Sigmoid colon (tissue), 7 donors: ENCODE measurements around the gene MYO1G. TPM values are rescaled to one million over a fixed set of nuclear protein-coding genes. Genes with fewer than 3 reads are reported as not detected.

Experiments used
- DNase-seq: peaks from one replicate; pipeline ENCODE4 v3.0.0-alpha.2; 2019
- H3K27ac ChIP-seq, 4 donors: fragments of 200-600 bp; sonication (generic); one replicate each; pipeline ENCODE4 v1.5.1; 2016 to 2019; ENCODE audit warnings: mild to moderate bottlenecking in 1 of 4
- H3K27me3 ChIP-seq, 3 donors: fragments of 200-600 bp; sonication (generic); one replicate each; pipeline ENCODE4 v1.5.1; 2019; ENCODE audit warnings: mild to moderate bottlenecking in 1 of 3
- H3K36me3 ChIP-seq, 4 donors: fragments of 200-600 bp; sonication (generic); one replicate each; pipeline ENCODE4 v1.5.1; 2016 to 2019
- H3K4me1 ChIP-seq, 4 donors: fragments of 200-600 bp; sonication (generic); one replicate each; pipeline ENCODE4 v1.5.1; 2017 to 2019
- H3K4me3 ChIP-seq, 4 donors: fragments of 200-600 bp; sonication (generic); one replicate each; pipeline ENCODE4 v1.5.1; 2017 to 2019; ENCODE audit warnings: mild to moderate bottlenecking in 2 of 4, moderate library complexity in 1 of 4
- H3K9me3 ChIP-seq, 4 donors: fragments of 200-600 bp in 3 of 4; sonication (generic) in 3 of 4; one replicate each; pipeline versions ENCODE4 v1.5.1 to v1.6.1; 2013 to 2019
- CTCF ChIP-seq, 4 experiments: fragments of 450-650 bp in 3 of 4; fragments of 200-600 bp in 1 of 4; IDR thresholded peaks; one replicate each; pipeline ENCODE4 v1.5.1; 2016 to 2019; ENCODE audit warnings: antibody characterized with exemption in 4 of 4, mild to moderate bottlenecking in 3 of 4, moderate library complexity in 2 of 4
- EP300 ChIP-seq, 4 donors: sonication (generic); formaldehyde crosslinking; IDR thresholded peaks; one replicate each; pipeline ENCODE4 v1.6.1; 2017; ENCODE audit warnings: antibody characterized with exemption in 4 of 4
- POLR2A ChIP-seq, 2 donors: fragments of 450-650 bp; IDR thresholded peaks; one replicate each; pipeline ENCODE4 v1.6.1; 2016; ENCODE audit warnings: antibody characterized with exemption in 2 of 2, mild to moderate bottlenecking in 2 of 2, moderate library complexity in 2 of 2
- POLR2AphosphoS5 ChIP-seq, 4 donors: sonication (generic); formaldehyde crosslinking; IDR thresholded peaks; one replicate each; pipeline ENCODE4 v1.6.1; 2017; ENCODE audit warnings: antibody characterized with exemption in 4 of 4
- WGBS, 2 donors: extraction: QIAGEN DNeasy Blood & Tissue Kit; methylation state at CpG; one replicate each; pipeline ENCODE4 v1.1.7; 2013; 5-methylcytosine and 5-hydroxymethylcytosine counted together
- intact Hi-C: fragments of 100-400 bp; cut with DNase I; formaldehyde crosslinking; loops from one replicate; pipeline ENCODE4 v1.15.1; 2023
- polyA plus RNA-seq, 3 donors: library from polyadenylated mRNA; stranded (reverse); fragments of 200-250 nt; gene quantifications; one replicate each; pipeline ENCODE4 v1.2.3, GENCODE V29; 2013
- total RNA-seq, 4 donors: library from RNA; depleted of rRNA; stranded (reverse); fragments of >200 nt; gene quantifications; one replicate each; pipeline ENCODE4 v1.1.0, GENCODE V29; 2016
- donor health status: healthy with polysubstance abuse.
- donor health status: Bipolar disorder and iron deficiency.
- donor health status: healthy.

MYO1G gene
- total and polyA plus RNA-seq, 7 donors, result 1.1 to 19.5 (median 2.4) TPM

GRCh38 chr7:44964384-44964830 is 14.4 kb downstream of the MYO1G start:
- TF ChIP-seq CTCF (IDR thresholded peaks at IDR 0.05) (no peak), POLR2AphosphoS5 (IDR thresholded peaks at IDR 0.05) (no peak), POLR2A (IDR thresholded peaks at IDR 0.05) (no peak), EP300 (IDR thresholded peaks at IDR 0.05) (no peak)
- intact Hi-C loops, result no loop called here
- WGBS, 2 donors, result 78 to 86% methylated on average over 7 of the region's 7 CpGs

DNA sequence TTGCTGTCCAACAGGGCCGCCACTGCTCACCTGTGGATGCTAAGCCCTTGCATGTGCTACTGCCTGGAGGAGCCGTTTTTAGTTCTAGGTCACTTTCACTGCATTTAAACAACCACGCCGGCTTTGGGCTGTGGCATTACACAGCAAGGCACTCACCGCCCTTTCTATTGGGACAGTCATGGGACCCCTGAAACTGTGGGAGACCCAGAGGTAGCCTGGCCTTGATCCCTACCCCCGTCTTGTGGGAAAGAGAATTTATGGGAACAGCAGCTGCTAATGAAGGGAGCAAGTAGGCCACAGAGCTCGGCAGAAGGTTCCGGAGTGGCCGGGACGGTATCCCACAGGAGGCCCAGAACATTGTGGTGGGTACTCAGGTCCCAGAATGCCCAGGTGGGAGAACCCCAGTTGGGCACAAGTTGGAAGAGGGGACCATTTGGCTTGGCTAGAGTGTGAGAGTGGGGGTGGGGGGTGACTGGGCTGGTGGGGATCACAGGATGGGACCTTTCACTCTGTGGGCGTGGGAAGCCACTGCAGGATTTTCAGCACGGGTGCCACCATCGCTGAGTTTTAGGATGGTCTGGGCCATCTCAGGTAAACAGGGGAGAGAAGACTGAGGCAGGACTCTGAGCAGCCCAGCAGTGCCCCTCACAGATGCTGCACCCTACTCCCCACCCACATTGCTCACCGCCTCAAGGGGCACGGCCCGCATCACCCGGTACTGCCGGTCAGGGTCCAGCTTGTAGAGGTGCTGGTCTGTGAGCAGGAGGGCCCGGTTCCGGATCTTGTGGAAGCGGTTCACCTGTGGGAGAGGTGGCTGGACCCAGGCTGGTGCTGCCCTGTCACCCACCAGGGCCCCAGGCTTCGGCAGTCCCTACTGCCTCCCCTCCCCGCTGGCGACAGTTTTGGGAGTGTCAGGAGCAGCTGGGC is 15.2 kb downstream of the MYO1G start:
- intact Hi-C loops, result no loop called here
- H3K9me3 ChIP-seq, result no peaks in the 10 kb centered on the region
- H3K36me3 ChIP-seq, result no peaks in the 10 kb centered on the region
- TF ChIP-seq POLR2AphosphoS5 (IDR thresholded peaks at IDR 0.05) (no peak), POLR2A (IDR thresholded peaks at IDR 0.05) (no peak), EP300 (IDR thresholded peaks at IDR 0.05) (no peak), CTCF (IDR thresholded peaks at IDR 0.05) (no peak)
- H3K4me1 ChIP-seq, result peaks cover 0 to 15% (median 12%) of the 10 kb centered on the region in 4 donors
- peak overlapping the region in 2 of 4 donors; percentile 49 to 53 for H3K4me3 ChIP-seq
- no peak for DNase-seq
- WGBS, 2 donors, result 88 to 92% methylated on average over 24 of the region's 24 CpGs
- peaks cover 0 to 23% (median 0%) of the 10 kb centered on the region in 3 donors for H3K27me3 ChIP-seq
- H3K27ac ChIP-seq, result no peak overlapping the region

More at GRCh38 chr7:44964384-44964830, 14.4 kb downstream of the MYO1G start:
- no peaks in the 10 kb centered on the region for H3K36me3 ChIP-seq
- no peak overlapping the region for H3K27ac ChIP-seq
- DNase-seq, result no peak
- H3K27me3 ChIP-seq, result peaks cover 0 to 23% (median 0%) of the 10 kb centered on the region in 3 donors
- no peaks in the 10 kb centered on the region for H3K9me3 ChIP-seq
- H3K4me1 ChIP-seq, result peaks cover 0 to 15% (median 12%) of the 10 kb centered on the region in 4 donors
- H3K4me3 ChIP-seq, result no peak overlapping the region

GRCh38 chr7:44962483-44963251 is 16.1 kb downstream of the MYO1G start:
- Histone ChIP-seq H3K4me3 (peak overlapping the region; percentile 14 to 53 (median 47)), H3K9me3 (no peaks in the 10 kb centered on the region), H3K36me3 (no peaks in the 10 kb centered on the region), H3K4me1 (peaks cover 0 to 15% (median 12%) of the 10 kb centered on the region in 4 donors), H3K27me3 (peaks cover 0 to 23% (median 0%) of the 10 kb centered on the region in 3 donors), H3K27ac (no peak overlapping the region)
- WGBS, 2 donors, result 10 to 50% methylated on average over 76 of the region's 76 CpGs
- TF ChIP-seq EP300 (IDR thresholded peaks at IDR 0.05) (no peak), POLR2A (IDR thresholded peaks at IDR 0.05) (no peak), CTCF (IDR thresholded peaks at IDR 0.05) (no peak), POLR2AphosphoS5 (IDR thresholded peaks at IDR 0.05) (no peak)
- intact Hi-C loops, result no loop called here
- no peak for DNase-seq

DNA sequence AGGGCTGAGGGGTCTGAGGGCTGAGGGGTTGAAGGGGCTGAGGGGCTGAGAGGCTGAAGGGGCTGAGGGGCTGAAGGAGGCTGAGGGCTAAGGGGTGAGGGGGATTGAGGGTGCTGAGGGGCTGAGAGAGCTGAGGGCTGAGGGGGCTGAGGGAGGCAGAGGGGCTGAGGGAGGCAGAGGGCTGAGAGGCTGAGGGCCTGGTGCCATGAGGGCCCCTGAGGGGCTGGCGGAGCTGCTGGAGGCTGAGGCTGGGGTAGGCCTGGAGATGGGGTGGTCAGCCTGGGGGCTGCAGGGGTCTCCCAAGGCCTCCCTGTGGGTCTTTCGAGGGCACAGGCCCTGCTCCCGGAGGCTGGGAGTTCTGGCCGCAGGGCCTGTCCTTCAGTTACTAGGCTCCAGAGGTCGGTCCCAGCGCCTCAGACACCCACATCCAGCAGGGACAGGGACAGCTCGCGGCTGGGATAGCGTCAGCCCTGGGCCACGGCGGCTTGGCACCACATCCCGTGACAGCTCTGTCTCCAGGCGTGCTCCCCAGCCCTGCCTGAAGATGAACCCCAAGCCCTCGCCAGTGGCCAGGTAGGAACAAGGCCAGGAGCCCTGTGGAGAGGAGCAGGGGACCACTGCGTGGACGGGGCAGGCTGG is 16.9 kb downstream of the MYO1G start:
- Histone ChIP-seq H3K27me3 (peaks cover 0 to 23% (median 0%) of the 10 kb centered on the region in 3 donors), H3K27ac (no peak overlapping the region), H3K36me3 (no peaks in the 10 kb centered on the region), H3K4me1 (peaks cover 0 to 15% (median 12%) of the 10 kb centered on the region in 4 donors), H3K9me3 (no peaks in the 10 kb centered on the region), H3K4me3 (peak overlapping the region; percentile 14 to 53 (median 47))
- intact Hi-C loops, result no loop called here
- DNase-seq, result no peak
- TF ChIP-seq CTCF (IDR thresholded peaks at IDR 0.05), result no peak
- 36 to 76% methylated on average over 16 of the region's 16 CpGs for WGBS, 2 donors
